GM12872 (cell line): ENCODE results near the gene B4GALT6.

Experiments
- TF ChIP-seq, protein P1 (sequence below): IDR thresholded peaks from 3 replicates; pipeline ENCODE4 v1.5.1; 2011; ENCODE audit warnings: low read depth, mild to moderate bottlenecking, low read length, moderate library complexity; ENCODE audit not compliant: insufficient read depth

Gene B4GALT6

GRCh38 chr18:31720867-31721266, 36.5 kb upstream of the B4GALT6 start:
- TF ChIP-seq, protein P1, sequence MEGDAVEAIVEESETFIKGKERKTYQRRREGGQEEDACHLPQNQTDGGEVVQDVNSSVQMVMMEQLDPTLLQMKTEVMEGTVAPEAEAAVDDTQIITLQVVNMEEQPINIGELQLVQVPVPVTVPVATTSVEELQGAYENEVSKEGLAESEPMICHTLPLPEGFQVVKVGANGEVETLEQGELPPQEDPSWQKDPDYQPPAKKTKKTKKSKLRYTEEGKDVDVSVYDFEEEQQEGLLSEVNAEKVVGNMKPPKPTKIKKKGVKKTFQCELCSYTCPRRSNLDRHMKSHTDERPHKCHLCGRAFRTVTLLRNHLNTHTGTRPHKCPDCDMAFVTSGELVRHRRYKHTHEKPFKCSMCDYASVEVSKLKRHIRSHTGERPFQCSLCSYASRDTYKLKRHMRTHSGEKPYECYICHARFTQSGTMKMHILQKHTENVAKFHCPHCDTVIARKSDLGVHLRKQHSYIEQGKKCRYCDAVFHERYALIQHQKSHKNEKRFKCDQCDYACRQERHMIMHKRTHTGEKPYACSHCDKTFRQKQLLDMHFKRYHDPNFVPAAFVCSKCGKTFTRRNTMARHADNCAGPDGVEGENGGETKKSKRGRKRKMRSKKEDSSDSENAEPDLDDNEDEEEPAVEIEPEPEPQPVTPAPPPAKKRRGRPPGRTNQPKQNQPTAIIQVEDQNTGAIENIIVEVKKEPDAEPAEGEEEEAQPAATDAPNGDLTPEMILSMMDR, result no peak

DNA sequence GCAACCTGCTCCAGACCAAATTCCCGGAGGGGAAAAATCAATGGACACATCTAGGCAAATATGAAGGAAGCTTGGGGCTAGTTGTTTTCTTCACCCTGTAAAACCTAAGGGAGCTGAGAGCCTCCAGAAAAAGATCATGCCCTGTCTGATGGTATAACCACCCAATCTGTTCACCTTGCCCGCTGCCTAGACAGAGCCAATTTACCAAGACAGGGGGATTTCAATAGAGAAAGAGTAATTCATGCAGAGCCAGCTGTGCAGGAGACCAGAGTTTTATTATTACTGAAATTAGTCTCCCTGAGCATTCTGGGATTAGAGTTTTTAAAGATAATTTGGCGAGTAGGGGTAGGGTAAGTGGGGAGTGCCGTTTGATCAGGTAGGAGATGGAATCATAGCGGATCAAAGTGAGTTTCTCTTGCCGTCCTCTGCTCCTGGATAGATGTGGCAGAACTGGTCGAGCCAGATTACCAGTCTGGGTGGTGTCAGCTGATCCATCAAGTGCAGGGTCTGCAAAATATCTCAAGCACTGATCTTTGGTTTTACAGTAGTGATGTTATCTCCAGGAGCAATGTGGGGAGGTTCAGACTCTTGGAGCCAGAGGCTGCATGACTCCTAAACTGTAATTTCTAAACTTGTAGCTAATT, 35.1 kb upstream of the B4GALT6 start:
- TF ChIP-seq, protein P1, result no peak

- TF ChIP-seq, protein P1, result no peak
These were observed 34.0 kb upstream of the B4GALT6 start for GRCh38 chr18:31718386-31718785.

GRCh38 chr18:31716362-31716761, 32.0 kb upstream of the B4GALT6 start:
- TF ChIP-seq, protein P1, result no peak

DNA sequence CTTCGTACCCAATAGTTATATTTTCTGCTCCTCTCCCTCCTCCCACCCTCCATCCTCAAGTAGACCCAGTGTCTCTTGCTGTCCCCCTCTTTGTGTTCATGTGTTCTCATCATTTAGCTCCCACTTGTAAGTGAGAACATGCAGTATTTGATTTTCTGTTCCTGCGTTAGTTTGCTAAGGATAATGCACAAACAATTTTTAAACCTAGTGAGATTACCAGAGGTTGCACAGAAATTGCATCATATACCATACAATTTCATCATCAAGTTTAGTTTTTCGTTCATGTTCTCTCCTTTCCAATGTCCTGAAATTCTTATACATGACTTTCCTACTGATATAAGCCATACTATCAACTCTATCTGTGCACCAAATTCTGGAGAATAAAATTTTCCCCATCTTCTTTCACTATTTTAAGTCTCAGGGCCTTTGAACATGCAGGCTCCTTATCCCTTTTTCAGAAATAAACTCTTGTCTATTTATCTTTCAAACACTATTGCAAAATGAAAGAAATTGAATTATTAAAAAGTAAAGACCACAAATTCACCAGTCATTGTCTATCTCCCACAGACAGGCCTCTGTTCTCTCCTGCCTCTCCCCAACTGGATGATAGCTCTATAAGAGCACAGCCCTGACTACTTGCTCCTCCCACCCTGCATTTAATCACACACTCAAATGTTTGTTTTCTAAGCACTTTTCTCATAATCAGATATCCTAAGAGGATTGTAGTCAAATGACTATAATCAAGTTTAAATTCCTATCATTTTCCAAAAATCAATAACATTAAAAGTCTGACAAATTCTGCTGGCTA, 27.2 kb upstream of the B4GALT6 start:
- TF ChIP-seq, protein P1, result no peak

DNA sequence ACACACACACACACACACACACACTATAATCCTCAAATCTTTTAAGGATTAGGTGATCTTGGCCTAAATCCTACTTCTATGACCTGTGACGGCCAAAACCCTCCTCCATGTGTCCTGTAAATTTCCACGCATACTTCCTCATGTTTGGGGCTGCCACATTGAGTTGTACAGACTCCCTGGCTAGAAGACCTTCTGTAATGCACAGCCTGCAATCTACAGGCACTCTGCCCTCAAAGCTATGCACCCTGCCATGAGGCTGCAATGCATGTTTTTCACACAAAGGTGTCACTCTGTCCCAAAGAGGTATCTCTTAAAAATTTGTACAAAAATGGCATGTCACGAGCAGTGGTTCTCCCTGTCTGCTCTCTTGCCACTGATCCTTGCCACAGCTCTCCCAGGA, 26.4 kb upstream of the B4GALT6 start:
- TF ChIP-seq, protein P1, result peak; percentile 35; the same call in 1 of the 3 replicates

DNA sequence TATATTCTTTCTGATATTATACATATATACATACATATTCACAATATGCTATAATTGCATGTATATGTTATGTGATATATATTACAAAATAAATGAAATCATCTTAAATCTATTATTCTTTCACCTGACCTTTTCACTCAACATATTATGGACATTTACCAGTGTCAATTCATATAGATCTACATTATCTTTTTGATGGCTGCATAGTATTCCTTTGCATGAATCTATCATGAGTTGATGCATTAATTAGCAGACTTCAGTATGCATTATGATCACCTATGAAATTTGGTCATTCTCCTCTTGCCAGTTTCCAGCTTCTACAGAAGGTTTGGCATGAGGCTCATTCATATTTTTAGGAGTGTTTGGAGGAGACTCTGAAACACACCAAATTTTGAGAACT, 23.4 kb upstream of the B4GALT6 start:
- TF ChIP-seq, protein P1, result no peak
